Uterus (tissue), 2 donors: ENCODE results near the gene OR9A2.

Experiments used
- POLR2A ChIP-seq, 2 donors: fragments of 450-650 bp; IDR thresholded peaks; one replicate each; pipeline ENCODE4 v1.6.1; 2016; ENCODE audit warnings: antibody characterized with exemption in 2 of 2, mild to moderate bottlenecking in 1 of 2, moderate library complexity in 1 of 2
- TF ChIP-seq, protein P1 (sequence below), 4 experiments: fragments of 200-600 bp in 2 of 4; fragments of 450-650 bp in 2 of 4; sonication (generic) in 2 of 4; IDR thresholded peaks; one replicate each; pipeline ENCODE4 v1.5.1; 2016 to 2019; ENCODE audit warnings: antibody characterized with exemption in 4 of 4, mild to moderate bottlenecking in 2 of 4, moderate library complexity in 1 of 4

DNA sequence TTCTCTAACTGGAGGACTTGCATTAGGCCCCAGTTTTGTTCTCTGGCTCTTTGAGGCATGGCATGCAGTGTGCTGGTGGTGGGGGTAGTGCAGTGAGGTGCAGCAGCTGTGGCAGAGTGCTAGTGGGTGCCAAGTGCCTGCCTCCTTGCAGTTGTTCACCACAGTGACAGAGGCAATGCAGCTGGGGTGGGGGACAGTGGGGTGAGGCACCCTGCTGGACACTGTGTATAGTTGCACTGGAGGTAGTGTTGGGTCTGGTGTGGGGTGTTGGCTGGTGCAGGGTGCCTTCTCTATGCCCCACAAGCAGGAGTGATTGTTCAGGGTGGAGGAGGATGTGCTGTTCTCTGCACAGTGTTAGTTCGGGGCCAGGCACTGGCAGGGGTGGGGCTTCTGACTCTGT is 43.1 kb downstream of the OR9A2 start:
- TF ChIP-seq, protein P1, sequence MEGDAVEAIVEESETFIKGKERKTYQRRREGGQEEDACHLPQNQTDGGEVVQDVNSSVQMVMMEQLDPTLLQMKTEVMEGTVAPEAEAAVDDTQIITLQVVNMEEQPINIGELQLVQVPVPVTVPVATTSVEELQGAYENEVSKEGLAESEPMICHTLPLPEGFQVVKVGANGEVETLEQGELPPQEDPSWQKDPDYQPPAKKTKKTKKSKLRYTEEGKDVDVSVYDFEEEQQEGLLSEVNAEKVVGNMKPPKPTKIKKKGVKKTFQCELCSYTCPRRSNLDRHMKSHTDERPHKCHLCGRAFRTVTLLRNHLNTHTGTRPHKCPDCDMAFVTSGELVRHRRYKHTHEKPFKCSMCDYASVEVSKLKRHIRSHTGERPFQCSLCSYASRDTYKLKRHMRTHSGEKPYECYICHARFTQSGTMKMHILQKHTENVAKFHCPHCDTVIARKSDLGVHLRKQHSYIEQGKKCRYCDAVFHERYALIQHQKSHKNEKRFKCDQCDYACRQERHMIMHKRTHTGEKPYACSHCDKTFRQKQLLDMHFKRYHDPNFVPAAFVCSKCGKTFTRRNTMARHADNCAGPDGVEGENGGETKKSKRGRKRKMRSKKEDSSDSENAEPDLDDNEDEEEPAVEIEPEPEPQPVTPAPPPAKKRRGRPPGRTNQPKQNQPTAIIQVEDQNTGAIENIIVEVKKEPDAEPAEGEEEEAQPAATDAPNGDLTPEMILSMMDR (IDR thresholded peaks at IDR 0.05) = no peak
- no peak for TF ChIP-seq POLR2A (IDR thresholded peaks at IDR 0.05)
